Trophoblast cell (in vitro differentiated cells and primary cell): ENCODE results near the gene UPK2.

Experiments used
- DNase-seq, 2 donors: peaks; one replicate each; pipeline ENCODE4 v3.0.0-alpha.2; 2016
- H2AFZ ChIP-seq: 2 replicates; pipeline ENCODE4 v1.6.1; 2013; ENCODE audit warnings: low read length, moderate library complexity, mild to moderate bottlenecking; ENCODE audit not compliant: insufficient read depth, poor library complexity
- H2AK5ac ChIP-seq: 2 replicates; pipeline ENCODE4 v1.6.1; 2013; ENCODE audit warnings: mild to moderate bottlenecking, low read length
- H2BK120ac ChIP-seq: 2 replicates; pipeline ENCODE4 v1.6.1; 2013; ENCODE audit warnings: low read length, mild to moderate bottlenecking, moderate library complexity; ENCODE audit not compliant: insufficient read depth, poor library complexity
- H2BK12ac ChIP-seq: 2 replicates; pipeline ENCODE4 v1.6.1; 2013; ENCODE audit warnings: mild to moderate bottlenecking, low read length, moderate library complexity
- H2BK5ac ChIP-seq: 2 replicates; pipeline ENCODE4 v1.6.1; 2013; ENCODE audit warnings: low read length, low read depth, moderate library complexity, mild to moderate bottlenecking; ENCODE audit not compliant: poor library complexity
- H3K14ac ChIP-seq: 2 replicates; pipeline ENCODE4 v1.6.1; 2013; ENCODE audit warnings: mild to moderate bottlenecking, low read length
- H3K18ac ChIP-seq: 2 replicates; pipeline ENCODE4 v1.6.1; 2013; ENCODE audit warnings: mild to moderate bottlenecking, low read length
- H3K23ac ChIP-seq: 2 replicates; pipeline ENCODE4 v1.6.1; 2013; ENCODE audit warnings: low read length
- H3K27ac ChIP-seq: 2 replicates; pipeline ENCODE4 v1.5.1; 2013; ENCODE audit warnings: low read depth, mild to moderate bottlenecking, inconsistent platforms, low read length, moderate library complexity
- H3K27me3 ChIP-seq: 2 replicates; pipeline ENCODE4 v1.6.1; 2013; ENCODE audit warnings: inconsistent platforms, mild to moderate bottlenecking, low read length, moderate library complexity; ENCODE audit not compliant: insufficient read depth
- H3K36me3 ChIP-seq, 2 experiments: 1 replicate in 1 of 2; 2 replicates in 1 of 2; pipeline ENCODE4 v1.6.1; 2013; ENCODE audit warnings: low read length in 2 of 2, mild to moderate bottlenecking in 2 of 2, moderate library complexity in 1 of 2; ENCODE audit not compliant: insufficient read depth in 2 of 2, control insufficient read depth in 1 of 2
- H3K4ac ChIP-seq: 2 replicates; pipeline ENCODE4 v1.6.1; 2013; ENCODE audit warnings: low read depth, mild to moderate bottlenecking, low read length, moderate library complexity
- H3K4me1 ChIP-seq, 2 experiments: 1 replicate in 1 of 2; 2 replicates in 1 of 2; pipeline ENCODE4 v1.6.1; 2013; ENCODE audit warnings: low read length in 2 of 2, mild to moderate bottlenecking in 2 of 2, moderate library complexity in 1 of 2; ENCODE audit not compliant: insufficient read depth in 2 of 2, control insufficient read depth in 1 of 2
- H3K4me2 ChIP-seq: 2 replicates; pipeline ENCODE4 v1.6.1; 2013; ENCODE audit warnings: inconsistent platforms, mild to moderate bottlenecking, low read length, moderate library complexity
- H3K4me3 ChIP-seq: 2 replicates; pipeline ENCODE4 v1.5.1; 2013; ENCODE audit warnings: mild to moderate bottlenecking, low read depth, low read length, inconsistent platforms
- H3K79me1 ChIP-seq: one replicate; pipeline ENCODE4 v1.6.1; 2013; ENCODE audit warnings: low read length
- H3K79me2 ChIP-seq: 2 replicates; pipeline ENCODE4 v1.6.1; 2013; ENCODE audit warnings: low read length, mild to moderate bottlenecking; ENCODE audit not compliant: control insufficient read depth, insufficient read depth, poor library complexity
- H3K9ac ChIP-seq: 2 replicates; pipeline ENCODE4 v1.6.1; 2013; ENCODE audit warnings: mild to moderate bottlenecking, low read length
- H3K9me3 ChIP-seq: 2 replicates; pipeline ENCODE4 v1.6.1; 2013; ENCODE audit warnings: low read depth, mild to moderate bottlenecking, control low read depth, inconsistent platforms, low read length; ENCODE audit not compliant: insufficient read depth
- H4K12ac ChIP-seq: 2 replicates; pipeline ENCODE4 v1.6.1; 2013; ENCODE audit warnings: low read depth, mild to moderate bottlenecking, low read length, moderate library complexity
- H4K8ac ChIP-seq: 2 replicates; pipeline ENCODE4 v1.6.1; 2013; ENCODE audit warnings: low read depth, mild to moderate bottlenecking, low read length, moderate library complexity
- H4K91ac ChIP-seq: one replicate; pipeline ENCODE4 v1.6.1; 2013; ENCODE audit warnings: low read depth, mild to moderate bottlenecking, low read length, moderate library complexity
- WGBS: extraction: QIAGEN DNeasy Blood & Tissue Kit; methylation state at CpG from one replicate; pipeline ENCODE4 v1.1.7; 2013; ENCODE audit warnings: missing lambda C conversion rate; ENCODE audit not compliant: insufficient read length, insufficient coverage; ENCODE audit errors: extremely low coverage; 5-methylcytosine and 5-hydroxymethylcytosine counted together

UPK2 gene

GRCh38 chr11:118931571-118931970 is 24.5 kb upstream of the UPK2 start:
- Histone ChIP-seq H4K91ac (no peak overlapping the region), H3K79me2 (peaks cover 3% of the 10 kb centered on the region), H2AK5ac (no peak overlapping the region), H3K79me1 (peaks cover 16% of the 10 kb centered on the region), H3K14ac (no peak overlapping the region), H3K36me3 (no peaks in the 10 kb centered on the region), H3K4me1 (peaks cover 0 to 7% of the 10 kb centered on the region in 2 experiments), H4K12ac (no peak overlapping the region), H2BK12ac (no peak overlapping the region), H3K18ac (no peak overlapping the region), H3K27me3 (no peaks in the 10 kb centered on the region), H3K9me3 (peaks cover 2% of the 10 kb centered on the region), H4K8ac (no peak overlapping the region), H3K27ac (no peak overlapping the region), H2BK5ac (no peak overlapping the region), H3K23ac (no peak overlapping the region), H2BK120ac (no peak overlapping the region), H3K9ac (no peak overlapping the region), H3K4me2 (no peak overlapping the region), H3K4me3 (no peak overlapping the region), H2AFZ (no peak overlapping the region), H3K4ac (no peak overlapping the region)
- no peak for DNase-seq

- no CpG with 5 or more reads among the region's 4 CpGs for WGBS
- H4K91ac ChIP-seq: no peak overlapping the region
These were observed 22.6 kb upstream of the UPK2 start for GRCh38 chr11:118933486-118933885.

GRCh38 chr11:118935376-118935775 is 20.7 kb upstream of the UPK2 start:
- Histone ChIP-seq H3K36me3 (no peaks in the 10 kb centered on the region), H2BK5ac (no peak overlapping the region), H3K79me2 (no peaks in the 10 kb centered on the region), H3K4ac (no peak overlapping the region), H2BK120ac (no peak overlapping the region), H2AK5ac (no peak overlapping the region), H3K27me3 (no peaks in the 10 kb centered on the region), H3K9me3 (peaks cover 2% of the 10 kb centered on the region), H2BK12ac (no peak overlapping the region), H4K8ac (no peak overlapping the region), H3K27ac (no peak overlapping the region), H3K79me1 (peaks cover 2% of the 10 kb centered on the region), H3K4me2 (no peak overlapping the region), H3K23ac (no peak overlapping the region), H3K4me1 (peaks cover 9 to 14% of the 10 kb centered on the region in 2 experiments), H3K9ac (no peak overlapping the region), H3K14ac (no peak overlapping the region), H2AFZ (no peak overlapping the region), H4K91ac (no peak overlapping the region), H4K12ac (no peak overlapping the region), H3K4me3 (no peak overlapping the region), H3K18ac (no peak overlapping the region)
- no peak for DNase-seq
- WGBS: no CpG with 5 or more reads among the region's 8 CpGs

More at GRCh38 chr11:118933486-118933885, 22.6 kb upstream of the UPK2 start:
- Histone ChIP-seq H3K14ac (no peak overlapping the region), H2BK120ac (no peak overlapping the region), H3K79me2 (peaks cover 3% of the 10 kb centered on the region), H3K18ac (no peak overlapping the region), H3K4ac (no peak overlapping the region), H4K12ac (no peak overlapping the region), H3K9me3 (peaks cover 2% of the 10 kb centered on the region), H3K27ac (no peak overlapping the region), H3K9ac (no peak overlapping the region), H4K8ac (no peak overlapping the region), H2BK12ac (no peak overlapping the region), H3K36me3 (no peaks in the 10 kb centered on the region), H2AFZ (no peak overlapping the region), H3K23ac (no peak overlapping the region), H3K4me1 (peaks cover 2 to 5% of the 10 kb centered on the region in 2 experiments), H3K4me3 (no peak overlapping the region), H2AK5ac (no peak overlapping the region), H3K4me2 (no peak overlapping the region), H3K27me3 (no peaks in the 10 kb centered on the region), H3K79me1 (peaks cover 13% of the 10 kb centered on the region), H2BK5ac (no peak overlapping the region)
- no peak for DNase-seq

- no peak overlapping the region for H2BK5ac ChIP-seq
- H2BK120ac ChIP-seq: no peak overlapping the region
- no peak overlapping the region for H3K9ac ChIP-seq
- H3K36me3 ChIP-seq: no peaks in the 10 kb centered on the region
- H3K4me2 ChIP-seq: no peak overlapping the region
- H3K27me3 ChIP-seq: no peaks in the 10 kb centered on the region
- H2BK12ac ChIP-seq: no peak overlapping the region
- peaks cover 11 to 13% of the 10 kb centered on the region in 2 experiments for H3K4me1 ChIP-seq
- H3K14ac ChIP-seq: no peak overlapping the region
- no peak overlapping the region for H2AFZ ChIP-seq
- peak overlapping the region; percentile 68 for H3K23ac ChIP-seq
- no peak overlapping the region for H4K12ac ChIP-seq
- H3K4ac ChIP-seq: no peak overlapping the region
- H3K9me3 ChIP-seq: no peaks in the 10 kb centered on the region
- H3K27ac ChIP-seq: no peak overlapping the region
- no peak overlapping the region for H4K8ac ChIP-seq
- no peak overlapping the region for H3K4me3 ChIP-seq
- WGBS: no CpG with 5 or more reads among the region's 11 CpGs
- H2AK5ac ChIP-seq: no peak overlapping the region
- no peak overlapping the region for H4K91ac ChIP-seq
- H3K18ac ChIP-seq: no peak overlapping the region
- no peaks in the 10 kb centered on the region for H3K79me2 ChIP-seq
- DNase-seq: no peak
- H3K79me1 ChIP-seq: peaks cover 2% of the 10 kb centered on the region
These were observed 17.4 kb upstream of the UPK2 start for GRCh38 chr11:118938491-118939403.
